Measurements from ENCODE around the gene CCDC141. TPM values are rescaled to one million over a fixed set of nuclear protein-coding genes. Genes with fewer than 3 reads are reported as not detected.
A peak's percentile ranks its signal among the peaks of the same experiment; 100 is the strongest.

Gene CCDC141
- total RNA-seq, 6 donors from 2014 or later, result 18.5 to 126 (median 58.5) TPM

- 71 to 80% methylated on average over 4 of the region's 4 CpGs for WGBS, 2 donors
- no peaks in the 10 kb centered on the region for H3K4me1 ChIP-seq
These were observed 13.5 kb downstream of the CCDC141 start for GRCh38 chr2:179036353-179036905.

GRCh38 chr2:179031731-179032408 is 18.1 kb downstream of the CCDC141 start:
- Histone ChIP-seq H3K27me3 (no peaks in the 10 kb centered on the region), H3K4me3 (no peak overlapping the region), H3K27ac (no peak overlapping the region), H3K36me3 (no peaks in the 10 kb centered on the region), H3K4me1 (no peaks in the 10 kb centered on the region), H3K9me3 (peaks cover 0 to 8% (median 0%) of the 10 kb centered on the region in 4 donors)
- WGBS, 2 donors, result 26 to 35% methylated on average over 2 of the region's 2 CpGs
- ATAC-seq (ENCODE audit: low FRiP score in 2 of 2) (no peak), DNase-seq (no peak)
- TF ChIP-seq POLR2A (IDR thresholded peaks at IDR 0.05), result no peak
- TF ChIP-seq POLR2AphosphoS5 (IDR thresholded peaks at IDR 0.05), result no peak
- TF ChIP-seq EP300 (IDR thresholded peaks at IDR 0.05), result no peak
- TF ChIP-seq, protein P1, sequence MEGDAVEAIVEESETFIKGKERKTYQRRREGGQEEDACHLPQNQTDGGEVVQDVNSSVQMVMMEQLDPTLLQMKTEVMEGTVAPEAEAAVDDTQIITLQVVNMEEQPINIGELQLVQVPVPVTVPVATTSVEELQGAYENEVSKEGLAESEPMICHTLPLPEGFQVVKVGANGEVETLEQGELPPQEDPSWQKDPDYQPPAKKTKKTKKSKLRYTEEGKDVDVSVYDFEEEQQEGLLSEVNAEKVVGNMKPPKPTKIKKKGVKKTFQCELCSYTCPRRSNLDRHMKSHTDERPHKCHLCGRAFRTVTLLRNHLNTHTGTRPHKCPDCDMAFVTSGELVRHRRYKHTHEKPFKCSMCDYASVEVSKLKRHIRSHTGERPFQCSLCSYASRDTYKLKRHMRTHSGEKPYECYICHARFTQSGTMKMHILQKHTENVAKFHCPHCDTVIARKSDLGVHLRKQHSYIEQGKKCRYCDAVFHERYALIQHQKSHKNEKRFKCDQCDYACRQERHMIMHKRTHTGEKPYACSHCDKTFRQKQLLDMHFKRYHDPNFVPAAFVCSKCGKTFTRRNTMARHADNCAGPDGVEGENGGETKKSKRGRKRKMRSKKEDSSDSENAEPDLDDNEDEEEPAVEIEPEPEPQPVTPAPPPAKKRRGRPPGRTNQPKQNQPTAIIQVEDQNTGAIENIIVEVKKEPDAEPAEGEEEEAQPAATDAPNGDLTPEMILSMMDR (IDR thresholded peaks at IDR 0.05), result no peak

More at GRCh38 chr2:179036353-179036905, 13.5 kb downstream of the CCDC141 start:
- DNase-seq (no peak), ATAC-seq (ENCODE audit: low FRiP score in 2 of 2) (no peak)
- no peaks in the 10 kb centered on the region for H3K9me3 ChIP-seq
- no peaks in the 10 kb centered on the region for H3K36me3 ChIP-seq
- no peak overlapping the region for H3K4me3 ChIP-seq
- no peaks in the 10 kb centered on the region for H3K27me3 ChIP-seq
- H3K27ac ChIP-seq, result no peak overlapping the region
- TF ChIP-seq, protein P1 (IDR thresholded peaks at IDR 0.05), result no peak
- TF ChIP-seq EP300 (IDR thresholded peaks at IDR 0.05) (no peak), POLR2A (IDR thresholded peaks at IDR 0.05) (no peak), POLR2AphosphoS5 (IDR thresholded peaks at IDR 0.05) (no peak)

DNA sequence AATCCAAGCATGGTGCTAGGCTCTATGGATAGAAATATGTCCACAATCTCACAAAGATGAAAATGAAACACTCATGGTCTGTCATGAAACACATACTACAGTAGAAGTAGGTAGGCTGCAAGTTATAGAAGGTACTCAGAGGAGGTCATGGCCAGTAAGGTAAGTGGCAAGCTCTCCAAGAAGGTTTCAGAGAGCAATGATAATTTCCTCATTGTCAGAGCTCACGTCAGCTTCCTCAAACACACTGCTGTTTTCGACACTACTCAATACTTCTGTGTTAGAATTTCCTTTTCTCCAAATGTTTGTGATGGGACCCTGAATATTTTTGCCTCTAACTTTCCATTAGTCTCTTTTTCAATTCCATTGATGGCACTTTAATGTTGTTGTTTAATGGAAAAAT is 25.5 kb downstream of the CCDC141 start:
- Histone ChIP-seq H3K27ac (no peak overlapping the region), H3K27me3 (no peaks in the 10 kb centered on the region), H3K4me3 (no peak overlapping the region), H3K36me3 (no peaks in the 10 kb centered on the region), H3K4me1 (no peaks in the 10 kb centered on the region), H3K9me3 (peaks cover 0 to 8% (median 0%) of the 10 kb centered on the region in 4 donors)
- DNase-seq, result no peak
- 57 to 67% methylated on average over 2 of the region's 2 CpGs for WGBS, 2 donors
- no peak for TF ChIP-seq POLR2AphosphoS5 (IDR thresholded peaks at IDR 0.05)
- peak in 1 of 2 donors; percentile 28 for ATAC-seq (ENCODE audit: low FRiP score in 2 of 2)

GRCh38 chr2:179022685-179023084 is 27.3 kb downstream of the CCDC141 start:
- Histone ChIP-seq H3K9me3 (peaks cover 0 to 2% (median 0%) of the 10 kb centered on the region in 4 donors), H3K4me1 (no peaks in the 10 kb centered on the region), H3K27ac (no peak overlapping the region), H3K36me3 (no peaks in the 10 kb centered on the region), H3K27me3 (no peaks in the 10 kb centered on the region), H3K4me3 (no peak overlapping the region)
- TF ChIP-seq, protein P1 (IDR thresholded peaks at IDR 0.05), result no peak
- TF ChIP-seq EP300 (IDR thresholded peaks at IDR 0.05) (no peak), POLR2AphosphoS5 (IDR thresholded peaks at IDR 0.05) (no peak), POLR2A (IDR thresholded peaks at IDR 0.05) (no peak)
- ATAC-seq (ENCODE audit: low FRiP score in 2 of 2), result no peak
- DNase-seq, result no peak
- WGBS, 2 donors, result 89 to 93% methylated on average over 5 of the region's 5 CpGs

- no peaks in the 10 kb centered on the region for H3K9me3 ChIP-seq
These were observed 28.7 kb downstream of the CCDC141 start for GRCh38 chr2:179021258-179021657.

More at GRCh38 chr2:179021258-179021657, 28.7 kb downstream of the CCDC141 start:
- TF ChIP-seq POLR2A (IDR thresholded peaks at IDR 0.05) (no peak), EP300 (IDR thresholded peaks at IDR 0.05) (no peak), POLR2AphosphoS5 (IDR thresholded peaks at IDR 0.05) (no peak)
- TF ChIP-seq, protein P1 (IDR thresholded peaks at IDR 0.05), result no peak
- 65 to 67% methylated on average over 2 of the region's 2 CpGs for WGBS, 2 donors
- no peak for ATAC-seq (ENCODE audit: low FRiP score in 2 of 2)
- H3K27ac ChIP-seq, result no peak overlapping the region
- H3K27me3 ChIP-seq, result no peaks in the 10 kb centered on the region
- no peak for DNase-seq
- H3K4me1 ChIP-seq, result no peaks in the 10 kb centered on the region
- H3K36me3 ChIP-seq, result no peaks in the 10 kb centered on the region
- no peak overlapping the region for H3K4me3 ChIP-seq

Data from upper lobe of left lung (tissue), 6 donors.